HEK293 (cell line): ENCODE results near the gene KRTAP12-4.
A peak's percentile ranks its signal among the peaks of the same experiment; 100 is the strongest.

Experiments used
- CTCF ChIA-PET: fragments of 350-600 bp; formaldehyde crosslinking; extraction: SDS; loops from one replicate; lab custom pipeline; 2021; ENCODE audit warnings: antibody characterized with exemption; lab: Yijun Ruan, JAX
- POLR2A ChIA-PET: fragments of 300-600 bp; formaldehyde crosslinking; extraction: SDS; loops from one replicate; lab custom pipeline; 2020; ENCODE audit warnings: antibody characterized with exemption, inconsistent platforms; lab: Yijun Ruan, JAX
- H3K27ac ChIP-seq: fragments of 200-500 bp; sonication (Bioruptor generic); 2 replicates; pipeline ENCODE4 v1.5.1; 2014; ENCODE audit warnings: low read depth, low read length, control low read depth, inconsistent platforms; ENCODE audit errors: extremely low read depth
- H3K36me3 ChIP-seq, 2 experiments: fragments of 200-500 bp in 1 of 2; sonication (Bioruptor generic) in 1 of 2; 1 replicate in 1 of 2; 2 replicates in 1 of 2; pipeline ENCODE4 v1.5.1; 2014 to 2017; ENCODE audit warnings: inconsistent platforms in 2 of 2, low read length in 2 of 2; ENCODE audit not compliant: control insufficient read depth in 2 of 2, insufficient read depth in 1 of 2
- H3K4me1 ChIP-seq: fragments of 200-500 bp; sonication (Bioruptor generic); 2 replicates; pipeline ENCODE4 v1.5.1; 2014; ENCODE audit warnings: mild to moderate bottlenecking, low read length, inconsistent platforms; ENCODE audit not compliant: control insufficient read depth, insufficient read depth
- H3K4me3 ChIP-seq: 2 replicates; pipeline ENCODE4 v1.5.1; 2011; ENCODE audit warnings: low read depth, mild to moderate bottlenecking, control low read depth, low read length, moderate library complexity
- H3K9me3 ChIP-seq: fragments of 200-500 bp; sonication (Bioruptor generic); 2 replicates; pipeline ENCODE4 v1.5.1; 2014; ENCODE audit warnings: low read depth, low read length, inconsistent platforms; ENCODE audit not compliant: control insufficient read depth, insufficient read depth
- EGR2 ChIP-seq: fragments of 450-650 bp; formaldehyde crosslinking; IDR thresholded peaks from 2 replicates; pipeline ENCODE4 v1.5.1; 2016; ENCODE audit warnings: low read depth, missing biosample characterization, missing genetic modification characterization
- IKZF3 ChIP-seq: fragments of 450-650 bp; IDR thresholded peaks from 2 replicates; pipeline ENCODE4 v1.5.0; 2018; ENCODE audit warnings: missing biosample characterization, mild to moderate bottlenecking, missing genetic modification characterization, moderate library complexity
- KLF1 ChIP-seq: fragments of 450-650 bp; formaldehyde crosslinking; IDR thresholded peaks from 2 replicates; pipeline ENCODE4 v1.5.1; 2016; ENCODE audit warnings: missing biosample characterization, missing genetic modification characterization
- SALL2 ChIP-seq: fragments of 450-650 bp; formaldehyde crosslinking; IDR thresholded peaks from 2 replicates; pipeline ENCODE4 v1.5.0; 2017; ENCODE audit warnings: missing biosample characterization, mild to moderate bottlenecking, missing genetic modification characterization, borderline replicate concordance
- ZFP3 ChIP-seq: fragments of 450-650 bp; formaldehyde crosslinking; IDR thresholded peaks from 2 replicates; pipeline ENCODE4 v1.5.1; 2016; ENCODE audit warnings: low read depth, missing biosample characterization, missing genetic modification characterization
- ZNF10 ChIP-seq: fragments of 450-650 bp; formaldehyde crosslinking; IDR thresholded peaks from 2 replicates; pipeline ENCODE4 v1.5.1; 2017; ENCODE audit warnings: missing biosample characterization, missing genetic modification characterization
- ZNF19 ChIP-seq: fragments of 450-650 bp; formaldehyde crosslinking; IDR thresholded peaks from 2 replicates; pipeline ENCODE4; 2016; ENCODE audit warnings: missing biosample characterization, missing genetic modification characterization, low read depth
- ZNF211 ChIP-seq: fragments of 450-650 bp; formaldehyde crosslinking; IDR thresholded peaks from 2 replicates; pipeline ENCODE4 v1.5.1; 2016; ENCODE audit warnings: low read depth, missing biosample characterization, missing genetic modification characterization
- ZNF23 ChIP-seq: fragments of 450-650 bp; formaldehyde crosslinking; IDR thresholded peaks from 2 replicates; pipeline ENCODE4 v1.5.1; 2016; ENCODE audit warnings: missing biosample characterization, missing genetic modification characterization, borderline replicate concordance
- ZNF341 ChIP-seq: fragments of 450-650 bp; formaldehyde crosslinking; IDR thresholded peaks from 2 replicates; pipeline ENCODE4; 2016; ENCODE audit warnings: low read depth, missing biosample characterization, missing genetic modification characterization
- ZNF394 ChIP-seq: fragments of 450-650 bp; formaldehyde crosslinking; IDR thresholded peaks from 2 replicates; pipeline ENCODE4 v1.5.1; 2016; ENCODE audit warnings: missing biosample characterization, missing genetic modification characterization, mild to moderate bottlenecking, moderate library complexity, borderline replicate concordance
- ZNF610 ChIP-seq: fragments of 450-650 bp; formaldehyde crosslinking; IDR thresholded peaks from 2 replicates; pipeline ENCODE4 v1.5.1; 2016; ENCODE audit warnings: missing biosample characterization, missing genetic modification characterization, borderline replicate concordance
- ZNF843 ChIP-seq: fragments of 450-650 bp; formaldehyde crosslinking; IDR thresholded peaks from 2 replicates; pipeline ENCODE4 v1.5.1; 2016; ENCODE audit warnings: missing biosample characterization, missing genetic modification characterization
- TF ChIP-seq, protein P1 (sequence below): fragments of 450-650 bp; formaldehyde crosslinking; IDR thresholded peaks from 2 replicates; pipeline ENCODE4 v1.5.1; 2016; ENCODE audit warnings: missing biosample characterization, missing genetic modification characterization
- TF ChIP-seq, protein P2 (sequence below): fragments of 450-650 bp; formaldehyde crosslinking; IDR thresholded peaks from 2 replicates; pipeline ENCODE4 v1.5.1; 2016; ENCODE audit warnings: missing biosample characterization, missing genetic modification characterization
- TF ChIP-seq, protein P3 (sequence below): fragments of 450-650 bp; formaldehyde crosslinking; IDR thresholded peaks from 2 replicates; pipeline ENCODE4 v1.5.1; 2016; ENCODE audit warnings: missing biosample characterization, missing genetic modification characterization
- TF ChIP-seq, protein P4 (sequence below): fragments of 450-650 bp; formaldehyde crosslinking; IDR thresholded peaks from 2 replicates; pipeline ENCODE4 v1.5.1; 2017; ENCODE audit warnings: missing biosample characterization, missing genetic modification characterization
- TF ChIP-seq, protein P5 (sequence below): fragments of 450-650 bp; formaldehyde crosslinking; IDR thresholded peaks from 2 replicates; pipeline ENCODE4 v1.5.1; 2017; ENCODE audit warnings: missing biosample characterization, missing genetic modification characterization
- TF ChIP-seq, protein P6 (sequence below): fragments of 450-650 bp; formaldehyde crosslinking; optimal IDR thresholded peaks from 2 replicates; pipeline ENCODE3; 2016; ENCODE audit warnings: missing biosample characterization, mild to moderate bottlenecking, missing genetic modification characterization

The KRTAP12-4 gene

DNA sequence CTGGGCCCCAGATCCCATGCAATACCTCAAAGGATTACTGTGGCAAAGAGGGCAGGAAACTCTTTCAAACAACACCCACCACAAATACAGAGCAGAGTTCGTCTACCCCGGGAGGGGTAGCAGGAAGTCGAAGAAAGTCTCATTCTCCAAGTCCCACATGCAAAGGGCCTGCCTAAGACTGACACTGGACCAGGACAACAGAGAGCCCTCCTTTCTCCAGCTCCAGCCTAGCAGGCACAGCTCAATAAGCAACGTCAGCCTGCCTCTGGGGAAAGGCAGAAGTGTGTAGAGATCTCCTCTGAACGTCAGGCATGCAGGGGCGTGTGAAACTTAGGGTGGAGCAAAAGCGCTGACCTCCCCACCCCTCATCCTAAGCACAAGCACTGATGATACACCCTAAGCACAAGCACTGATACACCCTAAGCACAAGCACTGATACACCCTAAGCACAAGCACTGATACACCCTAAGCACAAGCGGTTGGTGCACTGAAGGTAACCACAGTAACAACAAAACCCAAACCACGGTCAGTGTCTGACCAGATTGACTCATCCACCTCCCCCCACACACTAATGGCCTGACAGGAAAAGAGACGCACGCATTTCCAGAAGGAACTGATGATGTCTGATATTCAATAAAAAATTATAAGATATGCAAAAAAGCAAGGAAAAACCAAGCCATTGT is 4.6 kb upstream of the KRTAP12-4 start:
- Histone ChIP-seq H3K4me3 (no peak overlapping the region), H3K36me3 (no peaks in the 10 kb centered on the region), H3K27ac (no peak overlapping the region), H3K4me1 (no peaks in the 10 kb centered on the region), H3K9me3 (no peaks in the 10 kb centered on the region)
- CTCF ChIA-PET = interaction anchor here (0.6 kb wide), 1 partner anchor 282 kb away, joined by 4 read pairs; no protein-coding TSS in a partner anchor
- POLR2A ChIA-PET = no interaction called here
- TF ChIP-seq, protein P1, sequence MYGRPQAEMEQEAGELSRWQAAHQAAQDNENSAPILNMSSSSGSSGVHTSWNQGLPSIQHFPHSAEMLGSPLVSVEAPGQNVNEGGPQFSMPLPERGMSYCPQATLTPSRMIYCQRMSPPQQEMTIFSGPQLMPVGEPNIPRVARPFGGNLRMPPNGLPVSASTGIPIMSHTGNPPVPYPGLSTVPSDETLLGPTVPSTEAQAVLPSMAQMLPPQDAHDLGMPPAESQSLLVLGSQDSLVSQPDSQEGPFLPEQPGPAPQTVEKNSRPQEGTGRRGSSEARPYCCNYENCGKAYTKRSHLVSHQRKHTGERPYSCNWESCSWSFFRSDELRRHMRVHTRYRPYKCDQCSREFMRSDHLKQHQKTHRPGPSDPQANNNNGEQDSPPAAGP (tag by site-specific recombination) = 0 out of 2 replicates have a peak, but pooled peaks have one; percentile 42
- TF ChIP-seq KLF1 = peak; percentile 48; the same call in 1 of the 2 replicates
- no peak for TF ChIP-seq ZNF843 (tag by site-specific recombination)

DNA sequence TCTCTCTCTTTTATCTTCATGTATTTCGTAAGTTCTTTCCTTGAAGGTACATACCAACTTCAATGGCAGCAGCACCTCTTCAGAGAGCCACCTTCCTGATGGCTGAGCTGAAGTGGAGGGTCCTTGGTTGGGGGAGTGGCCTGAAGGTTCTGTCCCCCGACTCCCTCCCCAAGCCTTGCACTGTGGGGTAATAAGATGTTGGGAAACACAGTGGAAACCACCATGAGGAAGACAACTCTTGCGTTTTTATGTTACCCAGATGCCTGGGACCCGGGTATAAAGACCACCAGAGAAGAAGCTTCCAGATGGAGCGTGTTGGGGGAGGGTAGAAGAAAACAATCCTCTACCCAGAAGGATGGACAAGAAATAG is 4.1 kb upstream of the KRTAP12-4 start:
- Histone ChIP-seq H3K27ac (no peak overlapping the region), H3K9me3 (no peaks in the 10 kb centered on the region), H3K36me3 (no peaks in the 10 kb centered on the region), H3K4me1 (no peaks in the 10 kb centered on the region), H3K4me3 (no peak overlapping the region)
- ChIA-PET POLR2A (no interaction called here), CTCF (no interaction called here)
- no peak for TF ChIP-seq ZNF610
- no peak for TF ChIP-seq ZNF394 (tag by site-specific recombination)
- TF ChIP-seq, protein P2, sequence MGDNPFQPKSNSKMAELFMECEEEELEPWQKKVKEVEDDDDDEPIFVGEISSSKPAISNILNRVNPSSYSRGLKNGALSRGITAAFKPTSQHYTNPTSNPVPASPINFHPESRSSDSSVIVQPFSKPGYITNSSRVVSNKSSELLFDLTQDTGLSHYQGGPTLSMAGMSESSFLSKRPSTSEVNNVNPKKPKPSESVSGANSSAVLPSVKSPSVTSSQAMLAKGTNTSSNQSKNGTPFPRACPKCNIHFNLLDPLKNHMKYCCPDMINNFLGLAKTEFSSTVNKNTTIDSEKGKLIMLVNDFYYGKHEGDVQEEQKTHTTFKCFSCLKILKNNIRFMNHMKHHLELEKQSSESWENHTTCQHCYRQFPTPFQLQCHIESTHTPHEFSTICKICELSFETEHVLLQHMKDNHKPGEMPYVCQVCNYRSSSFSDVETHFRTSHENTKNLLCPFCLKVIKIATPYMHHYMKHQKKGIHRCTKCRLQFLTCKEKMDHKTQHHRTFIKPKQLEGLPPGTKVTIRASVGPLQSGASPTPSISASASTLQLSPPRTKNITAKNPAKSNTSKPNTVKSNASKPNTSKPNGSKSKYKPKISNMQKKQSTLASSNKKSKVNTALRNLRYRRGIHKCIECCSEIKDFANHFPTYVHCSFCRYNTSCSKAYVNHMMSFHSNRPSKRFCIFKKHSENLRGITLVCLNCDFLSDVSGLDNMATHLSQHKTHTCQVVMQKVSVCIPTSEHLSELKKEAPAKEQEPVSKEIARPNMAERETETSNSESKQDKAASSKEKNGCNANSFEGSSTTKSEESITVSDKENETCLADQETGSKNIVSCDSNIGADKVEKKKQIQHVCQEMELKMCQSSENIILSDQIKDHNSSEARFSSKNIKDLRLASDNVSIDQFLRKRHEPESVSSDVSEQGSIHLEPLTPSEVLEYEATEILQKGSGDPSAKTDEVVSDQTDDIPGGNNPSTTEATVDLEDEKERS (tag by site-specific recombination) = no peak
- TF ChIP-seq ZFP3 = no peak
- TF ChIP-seq, protein P1 (tag by site-specific recombination) = no peak
- TF ChIP-seq, protein P3, sequence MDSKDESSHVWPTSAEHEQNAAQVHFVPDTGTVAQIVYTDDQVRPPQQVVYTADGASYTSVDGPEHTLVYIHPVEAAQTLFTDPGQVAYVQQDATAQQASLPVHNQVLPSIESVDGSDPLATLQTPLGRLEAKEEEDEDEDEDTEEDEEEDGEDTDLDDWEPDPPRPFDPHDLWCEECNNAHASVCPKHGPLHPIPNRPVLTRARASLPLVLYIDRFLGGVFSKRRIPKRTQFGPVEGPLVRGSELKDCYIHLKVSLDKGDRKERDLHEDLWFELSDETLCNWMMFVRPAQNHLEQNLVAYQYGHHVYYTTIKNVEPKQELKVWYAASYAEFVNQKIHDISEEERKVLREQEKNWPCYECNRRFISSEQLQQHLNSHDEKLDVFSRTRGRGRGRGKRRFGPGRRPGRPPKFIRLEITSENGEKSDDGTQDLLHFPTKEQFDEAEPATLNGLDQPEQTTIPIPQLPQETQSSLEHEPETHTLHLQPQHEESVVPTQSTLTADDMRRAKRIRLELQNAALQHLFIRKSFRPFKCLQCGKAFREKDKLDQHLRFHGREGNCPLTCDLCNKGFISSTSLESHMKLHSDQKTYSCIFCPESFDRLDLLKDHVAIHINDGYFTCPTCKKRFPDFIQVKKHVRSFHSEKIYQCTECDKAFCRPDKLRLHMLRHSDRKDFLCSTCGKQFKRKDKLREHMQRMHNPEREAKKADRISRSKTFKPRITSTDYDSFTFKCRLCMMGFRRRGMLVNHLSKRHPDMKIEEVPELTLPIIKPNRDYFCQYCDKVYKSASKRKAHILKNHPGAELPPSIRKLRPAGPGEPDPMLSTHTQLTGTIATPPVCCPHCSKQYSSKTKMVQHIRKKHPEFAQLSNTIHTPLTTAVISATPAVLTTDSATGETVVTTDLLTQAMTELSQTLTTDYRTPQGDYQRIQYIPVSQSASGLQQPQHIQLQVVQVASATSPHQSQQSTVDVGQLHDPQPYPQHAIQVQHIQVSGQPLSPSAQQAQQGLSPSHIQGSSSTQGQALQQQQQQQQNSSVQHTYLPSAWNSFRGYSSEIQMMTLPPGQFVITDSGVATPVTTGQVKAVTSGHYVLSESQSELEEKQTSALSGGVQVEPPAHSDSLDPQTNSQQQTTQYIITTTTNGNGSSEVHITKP (tag by site-specific recombination) = no peak
- TF ChIP-seq ZNF19 (tag by site-specific recombination) = no peak
- TF ChIP-seq ZNF23 (tag by site-specific recombination) = no peak
- TF ChIP-seq, protein P4, sequence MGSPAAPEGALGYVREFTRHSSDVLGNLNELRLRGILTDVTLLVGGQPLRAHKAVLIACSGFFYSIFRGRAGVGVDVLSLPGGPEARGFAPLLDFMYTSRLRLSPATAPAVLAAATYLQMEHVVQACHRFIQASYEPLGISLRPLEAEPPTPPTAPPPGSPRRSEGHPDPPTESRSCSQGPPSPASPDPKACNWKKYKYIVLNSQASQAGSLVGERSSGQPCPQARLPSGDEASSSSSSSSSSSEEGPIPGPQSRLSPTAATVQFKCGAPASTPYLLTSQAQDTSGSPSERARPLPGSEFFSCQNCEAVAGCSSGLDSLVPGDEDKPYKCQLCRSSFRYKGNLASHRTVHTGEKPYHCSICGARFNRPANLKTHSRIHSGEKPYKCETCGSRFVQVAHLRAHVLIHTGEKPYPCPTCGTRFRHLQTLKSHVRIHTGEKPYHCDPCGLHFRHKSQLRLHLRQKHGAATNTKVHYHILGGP = no peak
- TF ChIP-seq, protein P5, sequence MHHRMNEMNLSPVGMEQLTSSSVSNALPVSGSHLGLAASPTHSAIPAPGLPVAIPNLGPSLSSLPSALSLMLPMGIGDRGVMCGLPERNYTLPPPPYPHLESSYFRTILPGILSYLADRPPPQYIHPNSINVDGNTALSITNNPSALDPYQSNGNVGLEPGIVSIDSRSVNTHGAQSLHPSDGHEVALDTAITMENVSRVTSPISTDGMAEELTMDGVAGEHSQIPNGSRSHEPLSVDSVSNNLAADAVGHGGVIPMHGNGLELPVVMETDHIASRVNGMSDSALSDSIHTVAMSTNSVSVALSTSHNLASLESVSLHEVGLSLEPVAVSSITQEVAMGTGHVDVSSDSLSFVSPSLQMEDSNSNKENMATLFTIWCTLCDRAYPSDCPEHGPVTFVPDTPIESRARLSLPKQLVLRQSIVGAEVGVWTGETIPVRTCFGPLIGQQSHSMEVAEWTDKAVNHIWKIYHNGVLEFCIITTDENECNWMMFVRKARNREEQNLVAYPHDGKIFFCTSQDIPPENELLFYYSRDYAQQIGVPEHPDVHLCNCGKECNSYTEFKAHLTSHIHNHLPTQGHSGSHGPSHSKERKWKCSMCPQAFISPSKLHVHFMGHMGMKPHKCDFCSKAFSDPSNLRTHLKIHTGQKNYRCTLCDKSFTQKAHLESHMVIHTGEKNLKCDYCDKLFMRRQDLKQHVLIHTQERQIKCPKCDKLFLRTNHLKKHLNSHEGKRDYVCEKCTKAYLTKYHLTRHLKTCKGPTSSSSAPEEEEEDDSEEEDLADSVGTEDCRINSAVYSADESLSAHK = no peak
- no peak for TF ChIP-seq ZNF10 (tag by site-specific recombination)
- no peak for TF ChIP-seq IKZF3
- TF ChIP-seq ZNF211 (tag by site-specific recombination) = no peak
- TF ChIP-seq SALL2 = no peak
- TF ChIP-seq EGR2 (tag by site-specific recombination) = no peak
- no peak for TF ChIP-seq ZNF341 (tag by site-specific recombination)
- TF ChIP-seq, protein P6, sequence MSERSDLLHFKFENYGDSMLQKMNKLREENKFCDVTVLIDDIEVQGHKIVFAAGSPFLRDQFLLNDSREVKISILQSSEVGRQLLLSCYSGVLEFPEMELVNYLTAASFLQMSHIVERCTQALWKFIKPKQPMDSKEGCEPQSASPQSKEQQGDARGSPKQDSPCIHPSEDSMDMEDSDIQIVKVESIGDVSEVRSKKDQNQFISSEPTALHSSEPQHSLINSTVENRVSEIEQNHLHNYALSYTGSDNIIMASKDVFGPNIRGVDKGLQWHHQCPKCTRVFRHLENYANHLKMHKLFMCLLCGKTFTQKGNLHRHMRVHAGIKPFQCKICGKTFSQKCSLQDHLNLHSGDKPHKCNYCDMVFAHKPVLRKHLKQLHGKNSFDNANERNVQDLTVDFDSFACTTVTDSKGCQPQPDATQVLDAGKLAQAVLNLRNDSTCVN (tag by site-specific recombination) = no peak
